ENCODE measurements around the gene CORIN. TPM values are rescaled to one million over a fixed set of nuclear protein-coding genes. Genes with fewer than 3 reads are reported as not detected.

CORIN gene
- total and polyA plus RNA-seq, 2 of the 4 experiments (the other 2 are of a cell fraction): 20.3 to 24.7 TPM

DNA sequence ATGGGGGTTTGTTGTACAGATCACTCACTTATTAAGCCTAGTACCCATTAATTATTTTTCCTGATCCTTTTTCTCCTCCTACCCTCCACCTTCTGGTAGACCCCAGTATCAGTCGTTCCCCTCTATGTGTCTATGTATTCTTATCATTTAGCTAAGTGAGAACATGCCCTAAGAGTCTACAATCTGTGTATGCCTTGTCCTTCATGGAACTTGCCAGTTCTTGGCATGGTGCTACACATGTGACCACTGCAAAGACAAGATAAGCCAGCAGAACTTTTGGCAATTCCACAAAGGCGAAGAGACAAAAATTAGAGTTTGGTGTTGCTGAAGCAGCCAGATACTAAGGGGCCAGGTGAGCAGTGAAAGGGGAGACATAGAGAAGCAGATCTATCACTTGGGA lies 101.3 kb downstream of the CORIN start:
- dilution Hi-C loops (cut with HindIII; ENCODE audit: low sequenced_read_pairs, unreplicated experiment): no loop called here
- H2BK120ac ChIP-seq (ENCODE audit: low read depth, low read length): no peak overlapping the region
- DNase-seq (no peak), ATAC-seq (ENCODE audit: low read depth) (no peak)
- TF ChIP-seq MAFK (IDR thresholded peaks at IDR 0.05; ENCODE audit: low read depth, low read length) (no peak), SMC3 (IDR thresholded peaks at IDR 0.05; ENCODE audit: low read depth, low read length) (no peak), RFX5 (IDR thresholded peaks at IDR 0.05; ENCODE audit: low read depth, low read length) (no peak), FOS (IDR thresholded peaks at IDR 0.05; ENCODE audit: low read depth, low read length) (no peak), NFE2L2 (IDR thresholded peaks at IDR 0.05; ENCODE audit: low read depth, low read length) (no peak), MXI1 (IDR thresholded peaks at IDR 0.05; ENCODE audit: borderline replicate concordance, low read depth, low read length) (no peak), CEBPB (IDR thresholded peaks at IDR 0.05; ENCODE audit: low read depth, low read length) (no peak), CHD1 (IDR thresholded peaks at IDR 0.05; ENCODE audit: low read depth, low read length) (no peak), RAD21 (IDR thresholded peaks at IDR 0.05; ENCODE audit: low read length) (no peak), MAZ (IDR thresholded peaks at IDR 0.05; ENCODE audit: borderline replicate concordance, low read depth, low read length) (no peak), POLR2A (IDR thresholded peaks at IDR 0.05; ENCODE audit: low read depth, low read length) (no peak), RCOR1 (IDR thresholded peaks at IDR 0.05; ENCODE audit: insufficient replicate concordance, low read length) (no peak), BHLHE40 (IDR thresholded peaks at IDR 0.05; ENCODE audit: low read depth, low read length) (no peak)
- TF ChIP-seq, protein P1, sequence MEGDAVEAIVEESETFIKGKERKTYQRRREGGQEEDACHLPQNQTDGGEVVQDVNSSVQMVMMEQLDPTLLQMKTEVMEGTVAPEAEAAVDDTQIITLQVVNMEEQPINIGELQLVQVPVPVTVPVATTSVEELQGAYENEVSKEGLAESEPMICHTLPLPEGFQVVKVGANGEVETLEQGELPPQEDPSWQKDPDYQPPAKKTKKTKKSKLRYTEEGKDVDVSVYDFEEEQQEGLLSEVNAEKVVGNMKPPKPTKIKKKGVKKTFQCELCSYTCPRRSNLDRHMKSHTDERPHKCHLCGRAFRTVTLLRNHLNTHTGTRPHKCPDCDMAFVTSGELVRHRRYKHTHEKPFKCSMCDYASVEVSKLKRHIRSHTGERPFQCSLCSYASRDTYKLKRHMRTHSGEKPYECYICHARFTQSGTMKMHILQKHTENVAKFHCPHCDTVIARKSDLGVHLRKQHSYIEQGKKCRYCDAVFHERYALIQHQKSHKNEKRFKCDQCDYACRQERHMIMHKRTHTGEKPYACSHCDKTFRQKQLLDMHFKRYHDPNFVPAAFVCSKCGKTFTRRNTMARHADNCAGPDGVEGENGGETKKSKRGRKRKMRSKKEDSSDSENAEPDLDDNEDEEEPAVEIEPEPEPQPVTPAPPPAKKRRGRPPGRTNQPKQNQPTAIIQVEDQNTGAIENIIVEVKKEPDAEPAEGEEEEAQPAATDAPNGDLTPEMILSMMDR (conservative IDR thresholded peaks at IDR 0.05; ENCODE audit: low read depth, low read length): no peak
- TF ChIP-seq, protein P2, sequence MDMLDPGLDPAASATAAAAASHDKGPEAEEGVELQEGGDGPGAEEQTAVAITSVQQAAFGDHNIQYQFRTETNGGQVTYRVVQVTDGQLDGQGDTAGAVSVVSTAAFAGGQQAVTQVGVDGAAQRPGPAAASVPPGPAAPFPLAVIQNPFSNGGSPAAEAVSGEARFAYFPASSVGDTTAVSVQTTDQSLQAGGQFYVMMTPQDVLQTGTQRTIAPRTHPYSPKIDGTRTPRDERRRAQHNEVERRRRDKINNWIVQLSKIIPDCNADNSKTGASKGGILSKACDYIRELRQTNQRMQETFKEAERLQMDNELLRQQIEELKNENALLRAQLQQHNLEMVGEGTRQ (IDR thresholded peaks at IDR 0.05; ENCODE audit: low read depth, low read length): no peak
- TF ChIP-seq, protein P3, sequence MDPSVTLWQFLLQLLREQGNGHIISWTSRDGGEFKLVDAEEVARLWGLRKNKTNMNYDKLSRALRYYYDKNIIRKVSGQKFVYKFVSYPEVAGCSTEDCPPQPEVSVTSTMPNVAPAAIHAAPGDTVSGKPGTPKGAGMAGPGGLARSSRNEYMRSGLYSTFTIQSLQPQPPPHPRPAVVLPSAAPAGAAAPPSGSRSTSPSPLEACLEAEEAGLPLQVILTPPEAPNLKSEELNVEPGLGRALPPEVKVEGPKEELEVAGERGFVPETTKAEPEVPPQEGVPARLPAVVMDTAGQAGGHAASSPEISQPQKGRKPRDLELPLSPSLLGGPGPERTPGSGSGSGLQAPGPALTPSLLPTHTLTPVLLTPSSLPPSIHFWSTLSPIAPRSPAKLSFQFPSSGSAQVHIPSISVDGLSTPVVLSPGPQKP (IDR thresholded peaks at IDR 0.05; ENCODE audit: borderline replicate concordance, low read depth, low read length): no peak
- H2BK15ac ChIP-seq (ENCODE audit: low read depth, low read length): no peak overlapping the region
- H3K9me1 ChIP-seq (ENCODE audit: insufficient read depth, low read length): no peaks in the 10 kb centered on the region
- no peak overlapping the region for H4K8ac ChIP-seq (ENCODE audit: low read depth in 2 of 2, low read length in 2 of 2)
- no peak overlapping the region for H3K9ac ChIP-seq (ENCODE audit: low read depth, low read length)
- peaks cover 3% of the 10 kb centered on the region for H3K27me3 ChIP-seq (ENCODE audit: control insufficient read depth, insufficient read depth, low read length)
- H2AK9ac ChIP-seq (replicated peaks; ENCODE audit: low read depth, low read length, poor library complexity): no peak overlapping the region
- H2BK5ac ChIP-seq (ENCODE audit: low read depth, low read length, poor library complexity, severe bottlenecking): no peak overlapping the region
- no peak overlapping the region for H3K18ac ChIP-seq (ENCODE audit: low read depth, low read length)
- H3K9me3 ChIP-seq (ENCODE audit: control insufficient read depth, insufficient read depth, low read length): no peaks in the 10 kb centered on the region; the same call in 1 of the 2 replicates
- WGBS, 2 experiments (ENCODE audit: extremely low coverage in 2 of 2, insufficient read length in 1 of 2): no CpG with 5 or more reads among the region's 2 CpGs
- no peaks in the 10 kb centered on the region for H3K79me1 ChIP-seq (ENCODE audit: low read depth in 1 of 2, low read length in 2 of 2)
- no peak overlapping the region for H3K4ac ChIP-seq (ENCODE audit: low read depth, low read length)
- CTCF ChIA-PET: interaction anchor here (0.6 kb wide), 1 partner anchor 12 kb away, joined by 3 read pairs; no protein-coding TSS in a partner anchor
- H3K4me1 ChIP-seq (ENCODE audit: control insufficient read depth, insufficient read depth, low read length): no peaks in the 10 kb centered on the region
- no peak overlapping the region for H4K91ac ChIP-seq (ENCODE audit: insufficient read depth, low read depth, low read length)
- H3K56ac ChIP-seq (ENCODE audit: extremely low read depth, insufficient read depth, low read length): no peak overlapping the region
- in situ Hi-C loops (cut with MboI; ENCODE audit: low sequenced_read_pairs): no loop called here
- no peak overlapping the region for H3K4me3 ChIP-seq (ENCODE audit: insufficient read depth, low read depth, low read length)
- no peak overlapping the region for H4K5ac ChIP-seq (ENCODE audit: low read depth, low read length)
- no peak overlapping the region for H3K4me2 ChIP-seq (ENCODE audit: low read depth, low read length)
- H3K27ac ChIP-seq (ENCODE audit: insufficient read depth, low read length): no peak overlapping the region
- no peaks in the 10 kb centered on the region for H4K20me1 ChIP-seq (ENCODE audit: insufficient read depth, low read length)
- no peak overlapping the region for H3K14ac ChIP-seq (replicated peaks; ENCODE audit: low read depth, low read length)
- H2AFZ ChIP-seq (replicated peaks; ENCODE audit: low read length, poor library complexity): no peak overlapping the region
- intact Hi-C loops (cut with micrococcal nuclease): no loop called here
- no peak overlapping the region for H3K23ac ChIP-seq (ENCODE audit: low read depth, low read length)
- no peaks in the 10 kb centered on the region for H3K36me3 ChIP-seq (ENCODE audit: control insufficient read depth, insufficient read depth, low read length)
- H2AK5ac ChIP-seq (ENCODE audit: low read depth, low read length): no peak overlapping the region
- no peak overlapping the region for H2BK20ac ChIP-seq (ENCODE audit: low read depth, low read length)
- no TSS peak for BruUV-seq (replicated peaks)
- POLR2A ChIA-PET (ENCODE audit: unreplicated experiment): no interaction called here
